Amniotic stem cell (primary cell): ENCODE results near the gene PRKCD.

ENCODE experiments used
- DNase-seq: peaks from one replicate; lab custom pipeline; 2025; lab: John Stamatoyannopoulos, UW

Gene PRKCD

GRCh38 chr3:53190659-53191058 lies 29.6 kb downstream of the PRKCD start:
- DNase-seq: no peak

- no peak for DNase-seq
These were observed 30.9 kb downstream of the PRKCD start for GRCh38 chr3:53191836-53192480.

GRCh38 chr3:53192608-53193007 lies 31.6 kb downstream of the PRKCD start:
- DNase-seq: no peak

GRCh38 chr3:53193466-53194209 lies 32.6 kb downstream of the PRKCD start:
- DNase-seq: no peak

GRCh38 chr3:53194210-53195065 lies 33.4 kb downstream of the PRKCD start:
- DNase-seq: no peak

GRCh38 chr3:53195066-53195450 lies 34.0 kb downstream of the PRKCD start:
- DNase-seq: no peak

- DNase-seq: no peak
These were observed 34.9 kb downstream of the PRKCD start for GRCh38 chr3:53195602-53196574.

GRCh38 chr3:53196575-53197407 lies 35.8 kb downstream of the PRKCD start:
- no peak for DNase-seq

- no peak for DNase-seq
These were observed 37.4 kb downstream of the PRKCD start for GRCh38 chr3:53198256-53198977.

GRCh38 chr3:53198996-53199395 lies 38.0 kb downstream of the PRKCD start:
- DNase-seq: no peak

- DNase-seq: no peak
These were observed 38.8 kb downstream of the PRKCD start for GRCh38 chr3:53199834-53200233.

GRCh38 chr3:53200501-53201498 lies 39.8 kb downstream of the PRKCD start:
- DNase-seq: no peak

- no peak for DNase-seq
These were observed 41.5 kb downstream of the PRKCD start for GRCh38 chr3:53202331-53203015.

- no peak for DNase-seq
These were observed 51.0 kb downstream of the PRKCD start for GRCh38 chr3:53211706-53212702.

GRCh38 chr3:53213276-53213675 lies 52.3 kb downstream of the PRKCD start:
- no peak for DNase-seq

GRCh38 chr3:53215816-53216215 lies 54.8 kb downstream of the PRKCD start:
- DNase-seq: no peak

GRCh38 chr3:53216723-53217122 lies 55.7 kb downstream of the PRKCD start:
- no peak for DNase-seq
